Ectodermal cell (in vitro differentiated cells): Measurements from ENCODE around the gene KCNK13.
"Not testable (repeated sequence)": the region's sequence is repeated elsewhere in the genome, so short reads cannot be mapped to it uniquely, and the experiment has no call there.

Experiments used
- H3K27ac ChIP-seq: 2 replicates; pipeline ENCODE4 v1.7.0; 2013; ENCODE audit warnings: mild to moderate bottlenecking, low read depth, low read length; ENCODE audit not compliant: insufficient read depth, poor library complexity, severe bottlenecking
- H3K27me3 ChIP-seq: 2 replicates; pipeline ENCODE4 v1.7.0; 2013; ENCODE audit warnings: mild to moderate bottlenecking, low read length; ENCODE audit not compliant: insufficient read depth, control insufficient read depth, poor library complexity, severe bottlenecking
- H3K36me3 ChIP-seq: one replicate; pipeline ENCODE4 v1.7.0; 2013; ENCODE audit warnings: low read length; ENCODE audit not compliant: control insufficient read depth, insufficient read depth
- H3K4me1 ChIP-seq: one replicate; pipeline ENCODE4 v1.7.0; 2013; ENCODE audit warnings: low read length; ENCODE audit not compliant: control insufficient read depth, insufficient read depth
- H3K4me3 ChIP-seq: 2 replicates; pipeline ENCODE4 v1.7.0; 2013; ENCODE audit warnings: low read depth, low read length, control low read depth; ENCODE audit not compliant: insufficient read depth
- H3K9me3 ChIP-seq: 2 replicates; pipeline ENCODE4 v1.7.0; 2013; ENCODE audit warnings: mild to moderate bottlenecking, low read length, moderate library complexity; ENCODE audit not compliant: control insufficient read depth
- WGBS, 2 experiments: methylation state at CpG; one replicate each; pipeline ENCODE4 v1.1.7; 2013; ENCODE audit warnings: missing lambda C conversion rate in 2 of 2; 5-methylcytosine and 5-hydroxymethylcytosine counted together

Gene KCNK13

GRCh38 chr14:90213099-90213748 lies 151.4 kb downstream of the KCNK13 start:
- Histone ChIP-seq H3K4me3 (no peak overlapping the region), H3K27me3 (no peaks in the 10 kb centered on the region), H3K9me3 (no peaks in the 10 kb centered on the region), H3K36me3 (no peaks in the 10 kb centered on the region), H3K27ac (no peak overlapping the region), H3K4me1 (no peaks in the 10 kb centered on the region)
- WGBS, 2 experiments = 87% methylated on average over 7 of the region's 7 CpGs

GRCh38 chr14:90228478-90228877 lies 166.7 kb downstream of the KCNK13 start:
- no peaks in the 10 kb centered on the region for H3K4me1 ChIP-seq
- no peak overlapping the region for H3K27ac ChIP-seq
- no peaks in the 10 kb centered on the region for H3K36me3 ChIP-seq
- H3K4me3 ChIP-seq = no peak overlapping the region
- no peaks in the 10 kb centered on the region for H3K27me3 ChIP-seq
- WGBS, 2 experiments = 90 to 96% methylated on average over 4 of the region's 4 CpGs
- H3K9me3 ChIP-seq = no peaks in the 10 kb centered on the region

- not testable (repeated sequence) for H3K27me3 ChIP-seq, H3K4me3 ChIP-seq, H3K27ac ChIP-seq, H3K4me1 ChIP-seq, H3K9me3 ChIP-seq, H3K36me3 ChIP-seq
- 95 to 100% methylated on average over 1 of the region's 1 CpG for WGBS, 2 experiments
Observed at GRCh38 chr14:90229942-90230341, 168.1 kb downstream of the KCNK13 start.
